K562 (cell line): ENCODE results near the gene HBQ1. TPM values are rescaled to one million over a fixed set of nuclear protein-coding genes. Genes with fewer than 3 reads are reported as not detected.

ENCODE experiments used
- ATF7 ChIP-seq: fragments of 450-650 bp; IDR thresholded peaks from 2 replicates; pipeline ENCODE4 v1.7.1; 2014; ENCODE audit warnings: mild to moderate bottlenecking, moderate library complexity
- BACH1 ChIP-seq: fragments of 200-800 bp; sonication (Bioruptor generic); IDR thresholded peaks from 2 replicates; pipeline ENCODE4 v1.6.1; 2016; ENCODE audit warnings: missing genetic modification characterization, missing compliant biosample characterization
- BCL6 ChIP-seq: fragments of 250-450 bp; sonication (Bioruptor Pico); IDR thresholded peaks from 2 replicates; pipeline ENCODE4 v1.4.0; 2020
- BHLHE40 ChIP-seq: IDR thresholded peaks from 2 replicates; pipeline ENCODE4 v1.6.1; 2011; ENCODE audit warnings: low read length, improper control_type of control experiment
- BRD4 ChIP-seq: fragments of 200-600 bp; sonication (generic); IDR thresholded peaks from 2 replicates; pipeline ENCODE4 v1.6.1; 2017; ENCODE audit warnings: inconsistent platforms
- CBFA2T3 ChIP-seq: fragments of 450-650 bp; IDR thresholded peaks from 2 replicates; pipeline ENCODE4 v1.6.1; 2017
- CXXC5 ChIP-seq: fragments of 250-450 bp; sonication (Bioruptor Pico); IDR thresholded peaks from 2 replicates; pipeline ENCODE4 v1.8.0; 2022; ENCODE audit warnings: inconsistent platforms, mild to moderate bottlenecking, moderate library complexity
- EP300 ChIP-seq: IDR thresholded peaks from 2 replicates; pipeline ENCODE4 v1.6.1; 2012; ENCODE audit warnings: low read length, improper control_type of control experiment
- FOXJ2 ChIP-seq: fragments of 200-800 bp; sonication (Bioruptor generic); IDR thresholded peaks from 2 replicates; pipeline ENCODE4 v1.6.1; 2016; ENCODE audit warnings: missing genetic modification characterization, missing compliant biosample characterization
- KLF13 ChIP-seq: fragments of 450-650 bp; IDR thresholded peaks from 2 replicates; pipeline ENCODE4 v1.6.1; 2016; ENCODE audit warnings: missing genetic modification characterization, low read depth, mild to moderate bottlenecking, missing compliant biosample characterization, moderate library complexity, borderline replicate concordance
- MAFK ChIP-seq: IDR thresholded peaks from 2 replicates; pipeline ENCODE4 v1.6.1; 2011; ENCODE audit warnings: low read length, improper control_type of control experiment
- MCM3 ChIP-seq: fragments of 450-650 bp; IDR thresholded peaks from 2 replicates; pipeline ENCODE4 v1.6.1; 2016
- MTA2 ChIP-seq: fragments of 450-650 bp; IDR thresholded peaks from 2 replicates; pipeline ENCODE4 v1.6.1; 2016; ENCODE audit warnings: low read depth
- NFATC3 ChIP-seq: fragments of 450-650 bp; IDR thresholded peaks from 2 replicates; pipeline ENCODE4 v1.6.1; 2017; ENCODE audit warnings: mild to moderate bottlenecking
- NRF1 ChIP-seq, 2 experiments: fragments of 450-650 bp; IDR thresholded peaks in 1 of 2; conservative IDR thresholded peaks in 1 of 2; 2 replicates each; pipeline ENCODE4 v1.6.1; 2014; ENCODE audit warnings: mild to moderate bottlenecking in 2 of 2
- PTTG1 ChIP-seq: fragments of 450-650 bp; IDR thresholded peaks from 2 replicates; pipeline ENCODE4 v1.6.1; 2016; ENCODE audit warnings: low read depth, mild to moderate bottlenecking, missing genetic modification characterization, missing compliant biosample characterization
- TAL1 ChIP-seq: fragments of 450-650 bp; IDR thresholded peaks from 2 replicates; pipeline ENCODE4 v1.6.1; 2016; ENCODE audit warnings: mild to moderate bottlenecking
- TRIM24 ChIP-seq, 2 experiments: fragments of 450-650 bp; IDR thresholded peaks; 2 replicates each; pipeline ENCODE4 v1.6.1; 2016
- ZBTB7A ChIP-seq: IDR thresholded peaks from 2 replicates; pipeline ENCODE4 v1.6.1; 2011; ENCODE audit warnings: low read depth, mild to moderate bottlenecking, low read length, moderate library complexity, borderline replicate concordance; ENCODE audit not compliant: control insufficient read depth
- ZKSCAN8 ChIP-seq: fragments of 200-800 bp; sonication (Bioruptor generic); IDR thresholded peaks from 2 replicates; pipeline ENCODE4 v1.6.1; 2016; ENCODE audit warnings: missing genetic modification characterization, missing compliant biosample characterization
- ZNF24 ChIP-seq: fragments of 450-650 bp; IDR thresholded peaks from 2 replicates; pipeline ENCODE4 v1.6.1; 2016
- ZNF253 ChIP-seq: fragments of 250-450 bp; sonication (Bioruptor Pico); conservative IDR thresholded peaks from 2 replicates; pipeline ENCODE4 v1.6.1; 2021; ENCODE audit warnings: mild to moderate bottlenecking
- ZNF3 ChIP-seq: fragments of 250-450 bp; sonication (Bioruptor Pico); IDR thresholded peaks from 2 replicates; pipeline ENCODE4 v1.5.0; 2021; ENCODE audit warnings: mild to moderate bottlenecking, moderate library complexity
- ZNF551 ChIP-seq: fragments of 250-450 bp; sonication (Bioruptor Pico); IDR thresholded peaks from 2 replicates; pipeline ENCODE4 v1.5.0; 2021; ENCODE audit warnings: mild to moderate bottlenecking, moderate library complexity
- ZNF696 ChIP-seq: fragments of 250-450 bp; sonication (Bioruptor Pico); conservative IDR thresholded peaks from 2 replicates; pipeline ENCODE4 v1.4.0; 2020; ENCODE audit warnings: mild to moderate bottlenecking, moderate library complexity
- ZSCAN29 ChIP-seq: fragments of 450-650 bp; IDR thresholded peaks from 2 replicates; pipeline ENCODE4 v1.6.1; 2017
- polyA plus RNA-seq, 8 experiments: library from polyadenylated mRNA; depleted of rRNA in 4 of 8; stranded (reverse) in 5 of 8; unstranded in 3 of 8; fragments of >200 nt; fragmentation: Nextera tagmentation in 2 of 8; fragmentation: Illumina TruSeq in 1 of 8; extraction: Ambion mirVana in 2 of 8; extraction: Trizol in 1 of 8; gene quantifications; 2 replicates each; pipeline versions ENCODE4 v1.2.1 to v1.2.3, GENCODE V29; 2011 to 2014; ENCODE audit warnings: inconsistent platforms in 1 of 8, missing spikeins in 1 of 8
- total RNA-seq, 7 experiments: library from RNA; depleted of rRNA in 6 of 7; stranded (reverse); fragments of >200 nt in 6 of 7; fragmentation: Illumina TruSeq in 2 of 7; extraction: Trizol in 2 of 7; gene quantifications; 2 replicates each; pipeline versions ENCODE4 v1.2.1 to v1.2.3, GENCODE V29; 2011 to 2021; ENCODE audit warnings: low replicate concordance in 1 of 7
- TF ChIP-seq, protein P1 (sequence below): fragments of 450-650 bp; IDR thresholded peaks from 2 replicates; pipeline ENCODE4 v1.7.1; 2018; ENCODE audit warnings: mild to moderate bottlenecking, low read depth; ENCODE audit not compliant: partially characterized antibody
- TF ChIP-seq, protein P2 (sequence below): fragments of 450-650 bp; formaldehyde crosslinking; IDR thresholded peaks from 2 replicates; pipeline ENCODE4 v1.4.0; 2022; ENCODE audit warnings: missing genetic modification characterization
- TF ChIP-seq, protein P3 (sequence below), 3 experiments: IDR thresholded peaks in 2 of 3; conservative IDR thresholded peaks in 1 of 3; 2 replicates each; pipeline ENCODE4 v1.5.1; 2011 to 2012; ENCODE audit warnings: low read length in 3 of 3, mild to moderate bottlenecking in 3 of 3, control low read depth in 2 of 3, improper control_type of control experiment in 1 of 3, inconsistent platforms in 1 of 3, low read depth in 1 of 3, mixed read lengths in 1 of 3, moderate library complexity in 1 of 3; ENCODE audit not compliant: insufficient read depth in 2 of 3

HBQ1 gene
- total and polyA plus RNA-seq, 9 of the 15 experiments (the other 6 are each of a cell fraction or from before 2014, with no cell fraction given): 2.3 to 190 (median 19.8) TPM

DNA sequence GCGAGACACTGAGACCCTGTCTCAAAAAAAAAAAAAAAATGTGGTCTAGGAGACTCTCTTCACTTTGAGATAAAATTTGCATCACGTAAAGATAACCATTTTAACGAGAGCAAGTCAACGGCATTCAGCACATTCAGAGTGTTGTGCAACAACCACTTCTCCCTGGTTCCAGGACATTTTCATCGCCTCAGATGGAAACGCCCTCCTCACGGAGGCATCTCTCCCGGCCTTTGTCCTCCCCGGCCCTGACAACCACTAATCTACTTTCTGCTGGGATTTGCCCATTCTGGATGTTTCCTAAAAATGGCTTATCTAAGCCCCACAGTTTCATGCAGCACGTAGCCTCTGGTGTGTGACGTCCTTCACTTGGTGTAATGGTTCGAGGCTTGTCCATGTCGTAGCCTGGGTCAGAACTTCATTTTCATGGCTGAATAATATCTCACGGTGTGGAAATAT is 35.4 kb upstream of the HBQ1 start (continued):
- TF ChIP-seq ATF7: peak; percentile 69; the same call in 1 of the 2 replicates
- no peak for TF ChIP-seq MAFK
- TF ChIP-seq, protein P1, sequence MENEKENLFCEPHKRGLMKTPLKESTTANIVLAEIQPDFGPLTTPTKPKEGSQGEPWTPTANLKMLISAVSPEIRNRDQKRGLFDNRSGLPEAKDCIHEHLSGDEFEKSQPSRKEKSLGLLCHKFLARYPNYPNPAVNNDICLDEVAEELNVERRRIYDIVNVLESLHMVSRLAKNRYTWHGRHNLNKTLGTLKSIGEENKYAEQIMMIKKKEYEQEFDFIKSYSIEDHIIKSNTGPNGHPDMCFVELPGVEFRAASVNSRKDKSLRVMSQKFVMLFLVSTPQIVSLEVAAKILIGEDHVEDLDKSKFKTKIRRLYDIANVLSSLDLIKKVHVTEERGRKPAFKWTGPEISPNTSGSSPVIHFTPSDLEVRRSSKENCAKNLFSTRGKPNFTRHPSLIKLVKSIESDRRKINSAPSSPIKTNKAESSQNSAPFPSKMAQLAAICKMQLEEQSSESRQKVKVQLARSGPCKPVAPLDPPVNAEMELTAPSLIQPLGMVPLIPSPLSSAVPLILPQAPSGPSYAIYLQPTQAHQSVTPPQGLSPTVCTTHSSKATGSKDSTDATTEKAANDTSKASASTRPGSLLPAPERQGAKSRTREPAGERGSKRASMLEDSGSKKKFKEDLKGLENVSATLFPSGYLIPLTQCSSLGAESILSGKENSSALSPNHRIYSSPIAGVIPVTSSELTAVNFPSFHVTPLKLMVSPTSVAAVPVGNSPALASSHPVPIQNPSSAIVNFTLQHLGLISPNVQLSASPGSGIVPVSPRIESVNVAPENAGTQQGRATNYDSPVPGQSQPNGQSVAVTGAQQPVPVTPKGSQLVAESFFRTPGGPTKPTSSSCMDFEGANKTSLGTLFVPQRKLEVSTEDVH: no peak
- TF ChIP-seq FOXJ2 (tag): no peak
- TF ChIP-seq ZSCAN29: no peak
- peak; percentile 26 for TF ChIP-seq BHLHE40
- TF ChIP-seq TAL1: peak; percentile 69
- no peak for TF ChIP-seq BCL6 (CRISPR knock-in tag)
- no peak for TF ChIP-seq NFATC3
- TF ChIP-seq EP300: peak; percentile 65
- TF ChIP-seq ZNF24: no peak
- TF ChIP-seq CXXC5 (CRISPR knock-in tag): peak; percentile 73
- TF ChIP-seq ZKSCAN8 (CRISPR knock-in tag): peak; percentile 63; the same call in 1 of the 2 replicates
- peak; percentile 85 for TF ChIP-seq CBFA2T3
- TF ChIP-seq KLF13 (tag): peak; percentile 60
- no peak for TF ChIP-seq BACH1 (tag)
- TF ChIP-seq, protein P2, sequence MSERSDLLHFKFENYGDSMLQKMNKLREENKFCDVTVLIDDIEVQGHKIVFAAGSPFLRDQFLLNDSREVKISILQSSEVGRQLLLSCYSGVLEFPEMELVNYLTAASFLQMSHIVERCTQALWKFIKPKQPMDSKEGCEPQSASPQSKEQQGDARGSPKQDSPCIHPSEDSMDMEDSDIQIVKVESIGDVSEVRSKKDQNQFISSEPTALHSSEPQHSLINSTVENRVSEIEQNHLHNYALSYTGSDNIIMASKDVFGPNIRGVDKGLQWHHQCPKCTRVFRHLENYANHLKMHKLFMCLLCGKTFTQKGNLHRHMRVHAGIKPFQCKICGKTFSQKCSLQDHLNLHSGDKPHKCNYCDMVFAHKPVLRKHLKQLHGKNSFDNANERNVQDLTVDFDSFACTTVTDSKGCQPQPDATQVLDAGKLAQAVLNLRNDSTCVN (CRISPR knock-in tag): no peak
- no peak for TF ChIP-seq NRF1 (conservative IDR thresholded peaks at IDR 0.05 in 1 of 2, IDR thresholded peaks at IDR 0.05 in 1 of 2)
- TF ChIP-seq ZBTB7A: no peak
- TF ChIP-seq MTA2: peak; percentile 17; the same call in 1 of the 2 replicates
- TF ChIP-seq, protein P3, sequence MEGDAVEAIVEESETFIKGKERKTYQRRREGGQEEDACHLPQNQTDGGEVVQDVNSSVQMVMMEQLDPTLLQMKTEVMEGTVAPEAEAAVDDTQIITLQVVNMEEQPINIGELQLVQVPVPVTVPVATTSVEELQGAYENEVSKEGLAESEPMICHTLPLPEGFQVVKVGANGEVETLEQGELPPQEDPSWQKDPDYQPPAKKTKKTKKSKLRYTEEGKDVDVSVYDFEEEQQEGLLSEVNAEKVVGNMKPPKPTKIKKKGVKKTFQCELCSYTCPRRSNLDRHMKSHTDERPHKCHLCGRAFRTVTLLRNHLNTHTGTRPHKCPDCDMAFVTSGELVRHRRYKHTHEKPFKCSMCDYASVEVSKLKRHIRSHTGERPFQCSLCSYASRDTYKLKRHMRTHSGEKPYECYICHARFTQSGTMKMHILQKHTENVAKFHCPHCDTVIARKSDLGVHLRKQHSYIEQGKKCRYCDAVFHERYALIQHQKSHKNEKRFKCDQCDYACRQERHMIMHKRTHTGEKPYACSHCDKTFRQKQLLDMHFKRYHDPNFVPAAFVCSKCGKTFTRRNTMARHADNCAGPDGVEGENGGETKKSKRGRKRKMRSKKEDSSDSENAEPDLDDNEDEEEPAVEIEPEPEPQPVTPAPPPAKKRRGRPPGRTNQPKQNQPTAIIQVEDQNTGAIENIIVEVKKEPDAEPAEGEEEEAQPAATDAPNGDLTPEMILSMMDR (IDR thresholded peaks at IDR 0.05 in 2 of 3, conservative IDR thresholded peaks at IDR 0.05 in 1 of 3; ENCODE audit: insufficient read depth in 2 of 3, low read depth in 1 of 3, low read length in 3 of 3): no peak
- TF ChIP-seq ZNF3: no peak
- TF ChIP-seq ZNF253 (CRISPR knock-in tag): no peak
- no peak for TF ChIP-seq ZNF696 (CRISPR knock-in tag)
- TF ChIP-seq BRD4: 0 out of 2 replicates have a peak, but pooled peaks have one; percentile 51
- no peak for TF ChIP-seq MCM3
- no peak for TF ChIP-seq PTTG1 (tag)
- no peak for TF ChIP-seq ZNF551 (CRISPR knock-in tag)
- TF ChIP-seq TRIM24 (IDR thresholded peaks at IDR 0.05): peak in 1 of 2 experiments; percentile 62; a peak in 2 of 4 replicates
